Tibial artery (tissue), 4 donors: Measurements from ENCODE around the gene KRTAP3-3.

Source experiments
- DNase-seq, 2 donors: peaks; one replicate each; pipeline ENCODE4 v3.0.0-alpha.2; 2019
- H3K27ac ChIP-seq, 2 donors: fragments of 200-600 bp; sonication (generic) in 1 of 2; 1 replicate in 1 of 2; 2 replicates in 1 of 2; pipeline ENCODE4 v1.5.1; 2018 to 2019; ENCODE audit warnings: mild to moderate bottlenecking in 1 of 2
- H3K27me3 ChIP-seq, 2 donors: fragments of 200-600 bp; sonication (generic) in 1 of 2; one replicate each; pipeline versions ENCODE4 v1.5.1 to v1.6.0; 2016 to 2019
- H3K36me3 ChIP-seq, 3 donors: fragments of 200-600 bp; sonication (generic) in 2 of 3; one replicate each; pipeline ENCODE4 v1.5.1; 2016 to 2019; ENCODE audit warnings: mild to moderate bottlenecking in 2 of 3
- H3K4me1 ChIP-seq, 4 donors: fragments of 200-600 bp; sonication (generic) in 2 of 4; 1 replicate in 3 of 4; 2 replicates in 1 of 4; pipeline ENCODE4 v1.5.1; 2016 to 2019
- H3K4me3 ChIP-seq, 2 donors: fragments of 200-600 bp; sonication (generic) in 1 of 2; 1 replicate in 1 of 2; 2 replicates in 1 of 2; pipeline ENCODE4 v1.5.1; 2018 to 2019; ENCODE audit warnings: mild to moderate bottlenecking in 2 of 2
- H3K9me3 ChIP-seq, 3 donors: fragments of 200-600 bp; sonication (generic) in 1 of 3; one replicate each; pipeline ENCODE4 v1.5.1; 2016 to 2019
- intact Hi-C: fragments of 100-400 bp; cut with DNase I; formaldehyde crosslinking; loops from one replicate; pipeline ENCODE4 v1.15.0; 2023; ENCODE audit warnings: low total_unique reads
- TF ChIP-seq, protein P1 (sequence below), 2 experiments: fragments of 200-600 bp in 1 of 2; fragments of 450-650 bp in 1 of 2; IDR thresholded peaks; one replicate each; pipeline ENCODE4 v1.5.1; 2017 to 2019; ENCODE audit warnings: antibody characterized with exemption in 2 of 2, mild to moderate bottlenecking in 1 of 2, moderate library complexity in 1 of 2

The KRTAP3-3 gene

DNA sequence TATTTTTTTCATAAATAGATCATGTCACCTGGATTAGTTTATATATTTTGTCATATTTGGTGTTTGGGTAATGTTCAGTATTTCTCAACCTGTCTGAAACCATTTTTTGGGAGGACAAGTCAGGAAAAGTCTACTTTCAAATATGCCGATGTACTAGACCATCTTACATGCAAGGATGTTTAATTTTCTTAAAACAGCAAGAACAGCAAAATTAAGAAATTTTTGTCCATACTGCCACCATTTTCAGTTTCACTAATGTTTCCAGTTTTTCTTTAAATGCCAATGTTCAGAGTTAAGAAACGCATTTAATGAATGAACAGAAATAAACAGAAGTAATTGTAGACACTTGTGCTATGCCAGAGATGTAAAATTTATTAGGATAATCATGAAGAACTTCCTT lies 880 bp downstream of the KRTAP3-3 start:
- no peak overlapping the region for H3K4me3 ChIP-seq
- H3K4me1 ChIP-seq = no peaks in the 10 kb centered on the region
- peaks cover 0 to 17% of the 10 kb centered on the region in 2 donors for H3K27me3 ChIP-seq
- TF ChIP-seq, protein P1, sequence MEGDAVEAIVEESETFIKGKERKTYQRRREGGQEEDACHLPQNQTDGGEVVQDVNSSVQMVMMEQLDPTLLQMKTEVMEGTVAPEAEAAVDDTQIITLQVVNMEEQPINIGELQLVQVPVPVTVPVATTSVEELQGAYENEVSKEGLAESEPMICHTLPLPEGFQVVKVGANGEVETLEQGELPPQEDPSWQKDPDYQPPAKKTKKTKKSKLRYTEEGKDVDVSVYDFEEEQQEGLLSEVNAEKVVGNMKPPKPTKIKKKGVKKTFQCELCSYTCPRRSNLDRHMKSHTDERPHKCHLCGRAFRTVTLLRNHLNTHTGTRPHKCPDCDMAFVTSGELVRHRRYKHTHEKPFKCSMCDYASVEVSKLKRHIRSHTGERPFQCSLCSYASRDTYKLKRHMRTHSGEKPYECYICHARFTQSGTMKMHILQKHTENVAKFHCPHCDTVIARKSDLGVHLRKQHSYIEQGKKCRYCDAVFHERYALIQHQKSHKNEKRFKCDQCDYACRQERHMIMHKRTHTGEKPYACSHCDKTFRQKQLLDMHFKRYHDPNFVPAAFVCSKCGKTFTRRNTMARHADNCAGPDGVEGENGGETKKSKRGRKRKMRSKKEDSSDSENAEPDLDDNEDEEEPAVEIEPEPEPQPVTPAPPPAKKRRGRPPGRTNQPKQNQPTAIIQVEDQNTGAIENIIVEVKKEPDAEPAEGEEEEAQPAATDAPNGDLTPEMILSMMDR (IDR thresholded peaks at IDR 0.05) = no peak
- H3K27ac ChIP-seq = no peak overlapping the region
- intact Hi-C loops = no loop called here
- no peaks in the 10 kb centered on the region for H3K36me3 ChIP-seq
- no peak for DNase-seq
- H3K9me3 ChIP-seq = no peaks in the 10 kb centered on the region

DNA sequence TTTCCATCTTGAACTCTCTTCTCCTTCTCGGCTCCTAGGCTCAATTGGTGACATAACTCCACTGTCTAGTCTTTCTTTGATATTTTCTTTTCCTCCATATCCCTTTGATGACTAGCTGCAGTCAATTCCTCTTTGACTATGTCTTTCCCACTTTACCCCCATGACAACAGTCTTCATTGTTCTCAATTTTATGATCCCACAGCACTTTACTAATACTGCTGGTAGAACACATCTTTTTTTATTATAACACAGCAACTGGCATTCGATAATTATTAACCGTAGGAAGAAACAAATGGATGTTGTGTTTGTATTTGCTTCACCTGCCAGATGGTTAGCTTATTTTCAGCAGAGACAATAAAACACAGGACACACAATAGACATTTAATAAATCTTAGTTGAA lies 1.3 kb downstream of the KRTAP3-3 start:
- no peaks in the 10 kb centered on the region for H3K9me3 ChIP-seq
- no peak overlapping the region for H3K4me3 ChIP-seq
- H3K4me1 ChIP-seq = no peaks in the 10 kb centered on the region
- no peak overlapping the region for H3K27ac ChIP-seq
- DNase-seq = no peak
- peaks cover 0 to 17% of the 10 kb centered on the region in 2 donors for H3K27me3 ChIP-seq
- no peaks in the 10 kb centered on the region for H3K36me3 ChIP-seq
- intact Hi-C loops = no loop called here
- TF ChIP-seq, protein P1 (IDR thresholded peaks at IDR 0.05) = no peak

DNA sequence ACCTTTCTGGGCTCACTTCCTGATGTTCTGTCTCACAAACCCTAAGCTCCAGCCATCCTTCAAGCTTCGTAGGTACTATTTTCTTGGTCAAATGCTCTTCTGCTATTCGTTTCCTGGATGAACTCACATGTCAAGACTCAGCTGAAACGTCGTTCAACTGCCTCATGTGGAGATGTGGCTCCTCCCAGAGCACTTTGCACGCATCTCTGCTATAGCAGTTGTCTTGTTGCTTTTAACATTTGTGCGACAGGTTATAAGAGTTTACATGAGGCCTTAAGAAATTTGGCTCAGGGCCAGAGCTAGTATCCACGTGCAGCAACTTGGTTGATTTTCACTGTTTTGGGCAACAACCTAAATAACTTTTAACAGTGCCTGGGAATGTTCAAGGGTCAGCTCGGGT lies 7.0 kb downstream of the KRTAP3-3 start:
- Histone ChIP-seq H3K27me3 (peaks cover 0 to 5% of the 10 kb centered on the region in 2 donors), H3K9me3 (no peaks in the 10 kb centered on the region), H3K27ac (no peak overlapping the region), H3K4me3 (no peak overlapping the region), H3K36me3 (no peaks in the 10 kb centered on the region), H3K4me1 (no peaks in the 10 kb centered on the region)
- TF ChIP-seq, protein P1 (IDR thresholded peaks at IDR 0.05) = no peak
- intact Hi-C loops = no loop called here
- no peak for DNase-seq

DNA sequence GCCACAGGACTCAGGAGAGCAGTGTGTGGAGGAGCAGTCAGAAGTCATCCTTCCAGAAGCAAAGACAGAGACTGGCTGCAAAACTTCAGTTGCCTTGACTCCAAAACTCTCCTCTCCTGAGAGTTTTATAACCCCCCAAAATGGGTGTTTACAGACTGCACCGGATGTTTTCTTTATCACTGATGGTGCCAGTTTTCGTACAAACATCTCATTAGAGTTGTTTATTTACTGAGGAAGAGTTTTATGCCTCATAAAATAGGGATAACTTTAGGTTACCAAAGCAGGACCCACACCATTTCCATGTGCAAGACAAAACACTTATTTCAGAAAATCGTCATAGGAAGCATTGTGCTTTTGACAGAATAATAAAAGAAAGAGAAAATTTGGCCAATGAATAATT lies 9.7 kb downstream of the KRTAP3-3 start, which contains the start of gene KRT40:
Gene KRT40 (minus strand): TSS at position 101 of the 400 bp plus-strand sequence. CDS start 53 bp downstream, at position 48.
- DNase-seq = no peak
- Histone ChIP-seq H3K4me1 (peaks cover 0 to 7% (median 5%) of the 10 kb centered on the region in 4 donors), H3K27me3 (no peaks in the 10 kb centered on the region), H3K4me3 (no peak within 1 kb of the TSS), H3K36me3 (no peaks in the 10 kb centered on the region), H3K27ac (no peak within 1 kb of the TSS), H3K9me3 (no peaks in the 10 kb centered on the region)
- TF ChIP-seq, protein P1 (IDR thresholded peaks at IDR 0.05) = no peak
- intact Hi-C loops = no loop called here

DNA sequence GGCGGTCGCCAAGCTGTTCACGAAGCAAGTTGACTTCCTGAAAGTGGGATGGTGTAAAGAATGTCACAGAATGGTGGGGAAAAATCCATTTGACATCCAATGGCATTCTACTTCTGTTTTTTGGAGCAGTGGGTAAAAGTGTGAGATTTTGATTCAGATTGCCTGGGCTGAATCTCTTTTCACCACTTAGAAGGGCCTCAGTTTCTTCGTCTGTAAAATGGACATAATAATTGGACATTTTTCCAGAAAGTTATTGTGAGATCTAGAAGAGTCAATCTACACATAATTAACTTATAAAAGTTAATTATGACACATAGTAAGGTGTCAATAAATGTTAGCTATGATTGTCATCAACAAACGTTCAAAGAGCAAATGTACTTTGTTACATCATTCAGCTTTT lies 12.8 kb downstream of the KRTAP3-3 start:
- DNase-seq = no peak
- Histone ChIP-seq H3K9me3 (no peaks in the 10 kb centered on the region), H3K27me3 (peaks cover 0 to 8% of the 10 kb centered on the region in 2 donors), H3K4me1 (peaks cover 0 to 7% (median 5%) of the 10 kb centered on the region in 4 donors), H3K36me3 (no peaks in the 10 kb centered on the region), H3K4me3 (no peak overlapping the region), H3K27ac (no peak overlapping the region)
- TF ChIP-seq, protein P1 (IDR thresholded peaks at IDR 0.05) = no peak
- intact Hi-C loops = no loop called here

DNA sequence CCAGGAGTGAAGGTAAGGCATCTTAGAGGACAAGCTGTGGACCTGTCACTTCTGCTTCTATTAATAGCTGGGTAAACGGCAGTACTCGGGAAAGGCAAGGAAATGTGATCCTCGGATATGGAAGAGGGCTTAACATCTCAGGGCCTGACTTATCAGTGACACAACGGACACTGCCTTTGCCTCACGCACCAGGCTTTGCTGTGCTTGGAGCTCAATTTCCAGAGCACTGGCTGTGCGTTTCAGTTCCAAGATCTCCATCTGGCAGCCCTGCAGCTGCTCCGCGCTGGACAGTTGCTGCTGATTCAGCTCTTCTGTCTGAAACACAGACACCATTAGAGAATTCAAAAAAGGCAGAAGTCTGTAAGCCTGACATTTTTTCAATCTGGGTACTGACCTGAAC lies 13.4 kb downstream of the KRTAP3-3 start:
- Histone ChIP-seq H3K4me3 (no peak overlapping the region), H3K27me3 (peaks cover 0 to 10% of the 10 kb centered on the region in 2 donors), H3K27ac (no peak overlapping the region), H3K36me3 (no peaks in the 10 kb centered on the region), H3K4me1 (peaks cover 0 to 7% (median 5%) of the 10 kb centered on the region in 4 donors), H3K9me3 (no peaks in the 10 kb centered on the region)
- DNase-seq = no peak
- TF ChIP-seq, protein P1 (IDR thresholded peaks at IDR 0.05) = no peak
- intact Hi-C loops = no loop called here
